Mucosa of gallbladder (tissue), 1 donor: Measurements from ENCODE around the gene AMMECR1L. TPM values are rescaled to one million over a fixed set of nuclear protein-coding genes. Genes with fewer than 3 reads are reported as not detected.
A peak's percentile ranks its signal among the peaks of the same experiment; 100 is the strongest.
"Not testable (repeated sequence)": the region's sequence is repeated elsewhere in the genome, so short reads cannot be mapped to it uniquely, and the experiment has no call there.

ENCODE experiments used
- DNase-seq: peaks from one replicate; pipeline ENCODE4 v3.0.0-alpha.2; 2020; ENCODE audit warnings: low spot score
- total RNA-seq: library from RNA; stranded (reverse); gene quantifications from one replicate; pipeline ENCODE4 v1.2.1, GENCODE V29; 2021
- donor health status: DM: no; HTN: no; CAD: no.

AMMECR1L gene
- 14.4 TPM for total RNA-seq

DNA sequence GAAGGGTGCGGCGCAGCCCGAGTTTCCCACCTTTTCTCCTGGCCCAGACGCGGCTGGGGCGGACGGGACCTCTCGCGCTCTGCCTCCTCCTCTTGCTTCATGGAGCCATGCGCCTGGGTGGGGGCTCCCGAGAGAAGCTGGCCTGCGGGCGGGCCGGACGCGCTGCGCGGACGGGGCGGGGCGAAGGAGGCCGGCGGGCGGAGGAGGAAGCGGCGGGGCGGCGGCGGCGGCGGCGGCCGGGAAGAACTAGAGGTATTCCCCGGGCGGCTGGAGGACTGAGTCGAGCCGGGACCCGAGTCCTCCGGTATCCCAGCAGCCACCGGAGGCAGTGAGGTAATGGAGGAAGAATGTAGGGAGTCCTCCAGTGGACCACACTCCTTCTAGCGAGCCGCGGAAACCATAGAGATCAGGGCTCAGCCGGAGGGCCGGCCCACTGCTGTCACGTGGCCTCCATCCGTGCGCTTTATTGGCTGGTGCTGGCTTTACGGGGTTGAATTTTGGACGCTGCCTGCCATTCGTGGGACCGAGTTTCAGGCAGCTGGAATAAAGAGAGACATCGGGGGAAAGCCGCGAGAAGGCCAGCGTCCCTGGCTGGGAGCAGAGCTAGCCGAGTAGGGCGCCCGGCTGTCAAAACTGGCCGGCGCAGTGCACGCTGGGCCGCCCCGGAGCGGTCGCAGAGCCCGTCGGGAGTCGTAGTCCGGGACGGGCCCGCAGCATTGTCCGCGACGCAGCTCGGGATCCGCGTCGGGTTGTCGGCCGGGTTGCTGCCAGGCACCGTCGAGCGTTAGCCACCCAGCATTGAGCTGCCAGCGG lies at the start of gene AMMECR1L:
TSS of gene AMMECR1L (minus strand) at position 177 of the 813 bp plus-strand sequence. CDS start 11,722 bp downstream, outside the sequence.
- peak; percentile 83 for DNase-seq

DNA sequence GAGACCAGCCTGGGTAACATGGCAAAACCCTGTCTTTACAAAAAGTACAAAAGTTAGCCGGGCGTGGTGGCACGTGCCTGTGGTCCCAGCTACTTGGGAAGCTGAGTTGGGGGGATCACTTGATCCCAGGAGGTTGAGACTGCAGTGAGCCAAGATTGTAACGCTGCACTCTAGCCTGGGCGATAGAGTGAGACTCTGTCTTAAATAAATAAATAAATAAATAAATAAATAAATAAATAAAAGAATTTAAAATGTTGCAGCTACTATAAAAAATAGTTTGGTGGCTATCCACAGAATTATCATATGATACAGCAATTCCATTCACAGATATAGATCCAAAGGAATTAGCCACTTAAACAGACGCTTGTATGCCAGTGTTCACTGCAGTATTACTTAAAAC lies 49.6 kb upstream of the AMMECR1L start:
- no peak for DNase-seq

GRCh38 chr2:127932199-127932876 lies 46.6 kb upstream of the AMMECR1L start:
- no peak for DNase-seq

GRCh38 chr2:127929449-127929848 lies 43.7 kb upstream of the AMMECR1L start:
- DNase-seq: no peak

GRCh38 chr2:127927384-127927783 lies 41.6 kb upstream of the AMMECR1L start:
- no peak for DNase-seq

GRCh38 chr2:127917916-127918315 lies 32.2 kb upstream of the AMMECR1L start:
- no peak for DNase-seq

- no peak for DNase-seq
Measured at GRCh38 chr2:127913808-127914457, 28.2 kb upstream of the AMMECR1L start.

- DNase-seq: no peak
Measured at GRCh38 chr2:127911737-127912136, 26.0 kb upstream of the AMMECR1L start.

DNA sequence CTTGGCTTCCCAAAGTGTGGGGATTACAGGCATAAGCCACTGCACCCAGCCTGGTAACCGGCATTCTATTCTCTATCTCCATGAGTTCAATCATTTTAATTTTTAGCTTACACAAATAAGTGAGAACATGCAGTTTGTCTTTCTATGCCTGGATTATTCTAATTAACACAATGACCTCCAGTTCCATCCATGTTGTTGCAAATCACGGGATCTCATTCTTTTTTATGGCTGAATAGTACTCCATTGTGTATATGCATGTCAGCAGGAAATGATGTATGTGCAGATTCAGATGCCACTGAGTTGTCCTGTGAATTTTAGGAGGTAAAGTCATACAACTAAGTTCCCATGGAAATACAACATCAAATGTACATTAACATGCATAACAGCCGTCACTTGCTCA lies 24.7 kb upstream of the AMMECR1L start:
- no peak for DNase-seq

GRCh38 chr2:127909019-127909418 lies 23.3 kb upstream of the AMMECR1L start:
- no peak for DNase-seq

DNA sequence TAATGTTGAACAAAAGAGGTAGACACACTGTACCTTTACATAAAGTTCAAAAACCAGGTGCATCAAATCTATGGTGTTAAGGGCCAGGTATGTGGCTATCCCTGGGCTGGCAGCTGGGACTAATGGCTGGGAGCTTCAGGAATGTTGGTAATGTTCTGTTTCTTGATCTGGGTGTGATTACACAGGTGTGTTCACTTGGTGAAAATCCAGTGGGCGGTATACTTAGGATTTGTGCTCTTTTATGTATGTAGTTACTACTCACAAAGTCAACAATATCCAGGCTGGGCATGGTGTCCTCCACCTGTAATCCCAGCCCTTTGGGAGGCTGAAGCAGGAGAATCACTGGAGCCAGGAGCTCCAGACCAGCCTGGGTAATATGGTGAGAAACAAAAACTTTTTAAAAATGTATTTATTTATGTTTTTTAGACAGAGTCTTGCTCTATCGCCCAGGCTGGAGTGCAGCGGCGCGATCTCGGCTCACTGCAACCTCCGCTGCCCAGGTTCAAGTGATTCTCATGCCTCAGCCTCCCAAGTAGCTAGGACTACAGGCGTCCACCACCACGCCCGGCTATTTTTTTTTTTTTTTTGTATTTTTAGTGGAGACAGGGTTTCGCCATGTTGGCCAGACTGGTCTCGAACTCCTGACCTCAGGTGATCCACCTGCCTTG lies 22.1 kb upstream of the AMMECR1L start:
- not testable (repeated sequence) for DNase-seq

- DNase-seq: no peak
Measured at GRCh38 chr2:127906206-127906926, 20.6 kb upstream of the AMMECR1L start.

DNA sequence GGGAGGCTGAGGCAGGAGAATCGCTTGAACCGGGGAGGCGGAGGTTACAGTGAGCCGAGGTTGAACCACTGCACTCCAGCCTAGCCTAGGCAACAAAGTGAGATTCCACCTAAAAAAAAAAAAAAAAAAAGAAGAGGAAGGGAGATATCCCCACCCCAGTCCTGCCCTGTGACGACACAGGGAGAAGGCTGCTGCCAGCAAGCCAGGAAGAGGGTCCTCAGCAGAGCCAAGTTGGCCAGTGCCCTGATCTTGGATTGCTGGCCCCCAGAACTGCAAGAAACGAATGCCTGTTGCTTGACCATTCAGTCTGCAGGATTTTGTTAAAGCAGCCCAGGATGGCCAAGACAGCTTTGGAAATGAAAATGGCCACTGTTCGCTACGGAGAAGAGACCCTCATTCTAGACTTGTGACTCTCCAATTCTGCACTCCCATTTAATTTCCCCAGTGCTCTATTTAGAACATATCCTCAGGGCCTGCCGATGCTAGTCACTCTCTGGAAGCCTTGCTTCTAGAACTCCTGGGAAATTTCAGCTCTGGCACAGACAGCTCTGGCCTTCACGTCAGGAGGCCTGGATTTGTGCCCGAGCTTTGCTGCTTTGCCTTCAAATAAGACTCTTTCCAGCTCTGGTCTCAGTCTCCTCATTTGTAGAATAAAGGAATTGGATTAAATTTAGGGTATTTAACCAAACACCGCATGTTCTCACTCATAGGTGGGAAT lies 15.7 kb upstream of the AMMECR1L start:
- DNase-seq: peak; percentile 75

- DNase-seq: no peak
Measured at GRCh38 chr2:127897531-127898211, 11.9 kb upstream of the AMMECR1L start.

GRCh38 chr2:127893494-127893893 lies 7.7 kb upstream of the AMMECR1L start:
- no peak for DNase-seq

DNA sequence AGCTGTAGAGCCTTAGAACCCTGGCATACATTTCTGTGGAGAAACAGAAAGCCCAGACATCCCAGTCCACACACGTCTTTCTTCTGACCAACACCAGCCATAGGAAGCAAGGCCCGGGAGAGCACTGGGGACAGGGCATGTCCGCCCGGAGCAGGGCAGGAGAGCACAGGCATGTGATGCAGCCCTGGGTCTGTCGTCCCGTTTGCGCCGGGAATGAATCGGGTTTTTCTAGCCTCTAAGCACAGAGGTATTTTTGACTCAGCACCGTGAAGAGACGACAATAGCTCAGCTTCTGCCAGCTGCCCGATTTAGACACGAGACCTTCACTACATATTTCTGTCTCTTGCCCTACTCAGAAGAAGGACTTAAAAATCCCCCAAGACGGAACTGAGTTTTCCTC lies 7.3 kb upstream of the AMMECR1L start:
- no peak for DNase-seq

DNA sequence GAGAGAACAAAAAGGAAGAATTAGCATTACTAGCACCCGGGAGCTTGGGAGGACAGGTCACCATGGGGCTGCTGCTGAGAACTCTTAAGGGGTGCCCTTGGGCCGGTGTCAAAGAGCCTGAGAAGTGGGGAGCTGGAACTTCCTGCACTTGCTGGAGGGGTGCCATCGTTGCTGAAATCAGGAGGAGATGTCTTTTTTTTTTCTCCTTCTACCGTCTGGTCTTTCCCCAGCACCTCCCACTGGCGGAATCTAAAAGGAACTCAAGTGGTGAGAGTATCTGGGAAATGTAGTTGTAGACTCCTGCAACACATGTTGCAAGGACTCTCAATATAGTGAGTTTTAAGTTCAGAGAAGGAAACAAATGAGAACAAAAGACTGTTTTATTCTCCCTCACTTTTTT lies 6.1 kb upstream of the AMMECR1L start:
- DNase-seq: no peak

GRCh38 chr2:127890756-127891155 lies 5.0 kb upstream of the AMMECR1L start:
- DNase-seq: not testable (repeated sequence)

- no peak for DNase-seq
Measured at GRCh38 chr2:127888772-127889171, 3.0 kb upstream of the AMMECR1L start.

DNA sequence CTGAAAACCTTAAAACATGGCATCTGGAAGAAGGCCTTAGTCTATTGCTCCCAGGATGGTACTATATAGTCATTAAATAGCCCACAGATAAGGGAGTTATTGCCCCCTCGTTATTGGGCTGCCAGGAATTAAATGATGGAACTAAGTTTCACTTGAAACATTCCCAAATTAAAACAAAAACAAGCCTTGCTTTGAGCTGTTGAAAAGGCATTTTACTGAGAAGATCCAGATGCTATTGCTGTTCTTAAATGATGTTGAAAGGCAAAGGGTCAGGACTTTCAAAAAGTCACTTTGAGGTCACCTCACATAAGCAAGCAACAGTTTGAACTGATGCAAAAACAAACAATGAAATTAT lies 2.0 kb upstream of the AMMECR1L start:
- no peak for DNase-seq
